ENCODE results near the gene SYNGR3.

The SYNGR3 gene

GRCh38 chr16:1998852-1999801 lies 9.4 kb downstream of the SYNGR3 start:
- H3K27ac ChIP-seq, result no peak overlapping the region
- no peak overlapping the region for H3K4me3 ChIP-seq
- DNase-seq (ENCODE audit: low spot score), result no peak
- no peak for TF ChIP-seq CTCF (IDR thresholded peaks at IDR 0.05)

DNA sequence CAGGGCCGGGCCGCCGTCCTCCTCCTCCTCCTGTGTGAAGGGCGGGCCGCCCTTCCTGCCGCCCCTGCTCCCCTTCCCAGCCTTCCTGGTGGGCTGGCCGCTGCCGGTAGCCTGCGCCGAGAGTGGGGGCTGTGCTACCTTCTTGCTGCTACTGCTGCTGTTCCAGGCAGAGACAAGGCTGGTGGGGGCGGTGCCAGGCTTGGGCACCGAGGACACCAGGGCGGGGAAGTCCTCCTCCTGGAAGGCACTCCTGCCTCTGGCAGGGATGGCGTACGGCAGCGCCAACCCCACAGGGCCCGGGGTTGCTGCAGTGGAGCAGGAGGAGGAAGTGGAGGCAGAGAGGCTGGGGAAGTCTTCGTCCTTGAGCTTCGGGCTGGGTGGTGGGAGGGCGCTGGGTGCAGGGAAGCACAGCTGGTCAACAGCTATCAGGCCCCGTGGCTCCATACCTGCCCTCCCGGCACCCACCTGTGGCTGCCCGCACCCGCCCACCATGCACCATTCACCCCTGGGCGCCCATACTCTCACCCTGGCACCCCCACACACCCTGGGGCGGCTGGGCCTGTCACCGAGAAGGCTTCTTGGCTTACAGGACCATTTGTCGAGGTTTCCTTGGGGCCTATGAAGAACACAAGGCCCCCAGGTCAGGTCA lies 10.2 kb downstream of the SYNGR3 start:
- no peak overlapping the region for H3K4me3 ChIP-seq
- no peak overlapping the region for H3K27ac ChIP-seq
- no peak for DNase-seq (ENCODE audit: low spot score)
- TF ChIP-seq CTCF (IDR thresholded peaks at IDR 0.05), result no peak

- no peak for TF ChIP-seq CTCF (IDR thresholded peaks at IDR 0.05)
- DNase-seq (ENCODE audit: low spot score), result no peak
- H3K27ac ChIP-seq, result no peak overlapping the region
- no peak overlapping the region for H3K4me3 ChIP-seq
Observed at GRCh38 chr16:2001035-2001434, 11.3 kb downstream of the SYNGR3 start.

GRCh38 chr16:2001456-2002355 lies 11.9 kb downstream of the SYNGR3 start:
- Histone ChIP-seq H3K27ac (no peak overlapping the region), H3K4me3 (no peak overlapping the region)
- no peak for TF ChIP-seq CTCF (IDR thresholded peaks at IDR 0.05)
- DNase-seq (ENCODE audit: low spot score), result no peak

DNA sequence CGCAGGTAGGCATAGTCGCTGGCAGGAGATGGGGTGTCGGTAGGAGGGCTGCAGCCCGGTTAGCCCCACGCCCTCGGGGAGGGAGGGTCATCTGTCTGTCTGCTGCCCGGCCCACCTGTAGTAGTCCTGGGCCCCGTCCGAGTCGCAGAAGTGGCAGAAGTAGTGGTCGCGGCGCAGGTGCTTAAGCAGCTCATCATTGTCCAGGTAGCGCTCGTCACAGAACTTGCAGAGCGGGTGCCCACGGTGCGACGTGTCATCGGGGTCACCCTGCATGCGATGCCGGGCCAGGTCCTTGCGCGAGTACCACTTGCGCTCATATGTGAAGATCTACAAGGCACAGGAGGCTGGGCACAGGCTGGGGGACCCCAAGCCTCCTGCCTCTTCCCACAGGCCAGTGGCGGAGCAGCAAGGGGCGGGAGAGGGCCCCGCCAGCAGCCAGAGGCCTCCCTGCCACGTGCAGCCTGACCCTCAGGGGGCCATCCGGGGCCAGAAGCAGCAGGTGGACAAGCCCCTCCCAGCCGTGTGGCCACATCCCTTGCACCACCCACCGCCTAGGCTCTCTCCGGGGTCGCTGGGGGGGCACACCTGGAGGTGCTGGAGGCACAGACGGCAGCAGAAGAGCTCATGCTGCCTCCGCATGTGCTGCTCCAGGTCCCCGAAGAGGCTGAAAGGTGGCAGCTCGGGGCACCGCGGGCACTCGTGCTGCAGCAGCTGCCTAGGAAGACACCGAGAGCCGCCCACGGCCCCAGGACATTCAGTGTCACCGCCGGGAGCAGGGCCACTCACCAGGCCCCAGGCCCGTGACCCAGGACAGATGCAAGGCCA lies 12.8 kb downstream of the SYNGR3 start:
- Histone ChIP-seq H3K27ac (no peak overlapping the region), H3K4me3 (no peak overlapping the region)
- no peak for DNase-seq (ENCODE audit: low spot score)
- no peak for TF ChIP-seq CTCF (IDR thresholded peaks at IDR 0.05)

- Histone ChIP-seq H3K27ac (no peak overlapping the region), H3K4me3 (no peak overlapping the region)
- no peak for TF ChIP-seq CTCF (IDR thresholded peaks at IDR 0.05)
- DNase-seq (ENCODE audit: low spot score), result no peak
Observed at GRCh38 chr16:2003231-2003826, 13.6 kb downstream of the SYNGR3 start.

Data from coronary artery (tissue), 2 donors.